OCI-LY3 (cell line): ENCODE measurements around the gene FZD10.

Experiments
- CTCF ChIP-seq: fragments of 200-600, 300-600 bp; sonication (generic); IDR thresholded peaks from 2 replicates; pipeline ENCODE4 v1.5.1; 2014; ENCODE audit warnings: antibody characterized with exemption, low read length, low read depth
- EZH2phosphoT487 ChIP-seq: fragments of 200-600 bp; shearing (Covaris generic); IDR thresholded peaks from 2 replicates; pipeline ENCODE4 v1.6.1; 2018; ENCODE audit warnings: antibody characterized with exemption, mixed run types, low read depth

- TF ChIP-seq CTCF (no peak), EZH2phosphoT487 (no peak)
Measured at GRCh38 chr12:130192642-130193345, 30.5 kb downstream of the FZD10 start.
